ENCODE data around the gene PCDH9. TPM values are rescaled to one million over a fixed set of nuclear protein-coding genes. Genes with fewer than 3 reads are reported as not detected.

Gene PCDH9
- total and polyA plus RNA-seq, 12 donors = 2.9 to 32.0 (median 15.4) TPM

GRCh38 chr13:66509175-66509574 lies 721.0 kb downstream of the PCDH9 start:
- TF ChIP-seq CTCF (IDR thresholded peaks at IDR 0.05) = no peak
- 69 to 77% methylated on average over 1 of the region's 1 CpG for WGBS, 2 donors
- Histone ChIP-seq H3K27me3 (no peaks in the 10 kb centered on the region), H3K27ac (no peak overlapping the region), H3K4me3 (no peak overlapping the region), H3K9me3 (no peaks in the 10 kb centered on the region), H3K4me1 (no peaks in the 10 kb centered on the region), H3K36me3 (no peaks in the 10 kb centered on the region)
- intact Hi-C loops (cut with DNase I) = no loop called here
- DNase-seq (no peak), ATAC-seq (no peak)

GRCh38 chr13:66508153-66508909 lies 721.8 kb downstream of the PCDH9 start:
- ATAC-seq = no peak
- intact Hi-C loops (cut with DNase I) = no loop called here
- no peaks in the 10 kb centered on the region for H3K9me3 ChIP-seq
- H3K27me3 ChIP-seq = no peaks in the 10 kb centered on the region
- TF ChIP-seq CTCF (IDR thresholded peaks at IDR 0.05) = no peak
- H3K36me3 ChIP-seq = no peaks in the 10 kb centered on the region
- no peaks in the 10 kb centered on the region for H3K4me1 ChIP-seq
- DNase-seq = no peak
- WGBS, 2 donors = 85 to 96% methylated on average over 4 of the region's 4 CpGs
- H3K4me3 ChIP-seq = no peak overlapping the region
- no peak overlapping the region for H3K27ac ChIP-seq

- ATAC-seq (no peak), DNase-seq (no peak)
- 78 to 86% methylated on average over 2 of the region's 2 CpGs for WGBS, 2 donors
- intact Hi-C loops (cut with DNase I) = no loop called here
- Histone ChIP-seq H3K36me3 (no peaks in the 10 kb centered on the region), H3K9me3 (no peaks in the 10 kb centered on the region), H3K27ac (no peak overlapping the region), H3K4me1 (no peaks in the 10 kb centered on the region), H3K27me3 (no peaks in the 10 kb centered on the region), H3K4me3 (no peak overlapping the region)
- TF ChIP-seq CTCF (IDR thresholded peaks at IDR 0.05) = no peak
Observed at GRCh38 chr13:66506979-66507378, 723.2 kb downstream of the PCDH9 start.

- DNase-seq = no peak
- no peak overlapping the region for H3K27ac ChIP-seq
- ATAC-seq = no peak
- 79 to 85% methylated on average over 7 of the region's 7 CpGs for WGBS, 2 donors
- H3K9me3 ChIP-seq = no peaks in the 10 kb centered on the region
- H3K4me1 ChIP-seq = no peaks in the 10 kb centered on the region
- H3K27me3 ChIP-seq = no peaks in the 10 kb centered on the region
- H3K4me3 ChIP-seq = no peak overlapping the region
- H3K36me3 ChIP-seq = no peaks in the 10 kb centered on the region
- intact Hi-C loops (cut with DNase I) = no loop called here
- no peak for TF ChIP-seq CTCF (IDR thresholded peaks at IDR 0.05)
Observed at GRCh38 chr13:66506051-66506777, 723.9 kb downstream of the PCDH9 start.
